HepG2 (cell line): ENCODE data around the gene SMPD1. TPM values are rescaled to one million over a fixed set of nuclear protein-coding genes. Genes with fewer than 3 reads are reported as not detected.

Experiments
- DMAP1 ChIP-seq: IDR thresholded peaks from 2 replicates; pipeline ENCODE4 v1.6.1; 2016
- DNMT3B ChIP-seq: conservative IDR thresholded peaks from 2 replicates; pipeline ENCODE4 v1.6.1; 2016; ENCODE audit warnings: missing biosample characterization, control low read depth
- HIVEP1 ChIP-seq: sonication (generic); formaldehyde crosslinking; IDR thresholded peaks from 2 replicates; pipeline ENCODE4 v1.4.0; 2020; ENCODE audit warnings: mild to moderate bottlenecking, missing genetic modification reagents
- HNF4A ChIP-seq: sonication (generic); formaldehyde crosslinking; IDR thresholded peaks from 2 replicates; pipeline ENCODE4 v1.4.0; 2020; ENCODE audit warnings: missing genetic modification reagents
- HOXA9 ChIP-seq: sonication (generic); formaldehyde crosslinking; IDR thresholded peaks from 2 replicates; pipeline ENCODE4 v1.8.1; 2022; ENCODE audit warnings: missing genetic modification reagents, mild to moderate bottlenecking, moderate library complexity, borderline replicate concordance
- JDP2 ChIP-seq: sonication (generic); formaldehyde crosslinking; IDR thresholded peaks from 2 replicates; pipeline ENCODE4 v1.8.1; 2022; ENCODE audit warnings: missing genetic modification reagents, borderline replicate concordance
- MAFF ChIP-seq: IDR thresholded peaks from 2 replicates; pipeline ENCODE4 v1.6.1; 2011; ENCODE audit warnings: low read depth, low read length, improper control_type of control experiment
- MIER2 ChIP-seq: IDR thresholded peaks from 2 replicates; pipeline ENCODE4 v1.6.1; 2016; ENCODE audit warnings: missing biosample characterization, missing genetic modification reagents
- MTA1 ChIP-seq: sonication (generic); formaldehyde crosslinking; IDR thresholded peaks from 2 replicates; pipeline ENCODE4 v1.4.0; 2020; ENCODE audit warnings: missing genetic modification reagents, mild to moderate bottlenecking, borderline replicate concordance
- MYC ChIP-seq: sonication (generic); formaldehyde crosslinking; IDR thresholded peaks from 2 replicates; pipeline ENCODE4 v1.9.0; 2021; ENCODE audit warnings: missing genetic modification reagents, borderline replicate concordance
- PRDM4 ChIP-seq: sonication (generic); formaldehyde crosslinking; IDR thresholded peaks from 2 replicates; pipeline ENCODE4 v1.9.0; 2021; ENCODE audit warnings: missing genetic modification reagents, borderline replicate concordance
- SETDB1 ChIP-seq: sonication (generic); formaldehyde crosslinking; IDR thresholded peaks from 2 replicates; pipeline ENCODE4 v1.5.1; 2020; ENCODE audit warnings: missing genetic modification reagents, mild to moderate bottlenecking, borderline replicate concordance
- THYN1 ChIP-seq: sonication (generic); formaldehyde crosslinking; IDR thresholded peaks from 2 replicates; pipeline ENCODE4 v1.8.1; 2023; ENCODE audit warnings: low read depth, mild to moderate bottlenecking, moderate library complexity, missing genetic modification reagents, borderline replicate concordance
- ZBTB43 ChIP-seq: sonication (generic); formaldehyde crosslinking; conservative IDR thresholded peaks from 2 replicates; pipeline ENCODE4 v1.4.0; 2020; ENCODE audit warnings: missing genetic modification reagents
- ZMAT3 ChIP-seq: sonication (generic); formaldehyde crosslinking; conservative IDR thresholded peaks from 2 replicates; pipeline ENCODE4 v1.7.0; 2021; ENCODE audit warnings: missing genetic modification reagents
- ZNF20 ChIP-seq: sonication (generic); formaldehyde crosslinking; IDR thresholded peaks from 2 replicates; pipeline ENCODE4 v1.4.0; 2020; ENCODE audit warnings: mild to moderate bottlenecking, moderate library complexity, missing genetic modification reagents
- ZNF282 ChIP-seq: fragments of 450-650 bp; IDR thresholded peaks from 2 replicates; pipeline ENCODE4 v1.6.1; 2018; ENCODE audit not compliant: partially characterized antibody
- ZNF468 ChIP-seq: sonication (generic); formaldehyde crosslinking; IDR thresholded peaks from 2 replicates; pipeline ENCODE4 v1.8.0; 2022; ENCODE audit warnings: mild to moderate bottlenecking, moderate library complexity, missing genetic modification reagents
- ZNF543 ChIP-seq: sonication (generic); formaldehyde crosslinking; IDR thresholded peaks from 2 replicates; pipeline ENCODE4 v1.4.0; 2020; ENCODE audit warnings: mild to moderate bottlenecking, missing genetic modification reagents
- ZNF605 ChIP-seq: sonication (generic); formaldehyde crosslinking; IDR thresholded peaks from 2 replicates; pipeline ENCODE4 v1.8.0; 2022; ENCODE audit warnings: mild to moderate bottlenecking, missing genetic modification reagents
- polyA plus RNA-seq, 8 experiments: library from polyadenylated mRNA; depleted of rRNA in 3 of 8; stranded (reverse) in 7 of 8; unstranded in 1 of 8; fragments of >200 nt; fragmentation: Illumina TruSeq in 4 of 8; extraction: Trizol in 4 of 8; gene quantifications; 2 replicates each; pipeline versions ENCODE4 v1.2.1 to v1.2.3, GENCODE V29; 2011 to 2016; ENCODE audit warnings: low read depth in 4 of 8, missing spikeins in 1 of 8, mixed read lengths in 1 of 8; ENCODE audit not compliant: insufficient read depth in 1 of 8
- total RNA-seq, 5 experiments: library from RNA; depleted of rRNA; stranded (reverse); fragments of >200 nt; fragmentation: Illumina TruSeq; extraction: Trizol; gene quantifications; 2 replicates each; pipeline ENCODE4 v1.2.3, GENCODE V29; 2016; ENCODE audit warnings: low read depth in 1 of 5
- TF ChIP-seq, protein P1 (sequence below): sonication (generic); formaldehyde crosslinking; IDR thresholded peaks from 2 replicates; pipeline ENCODE4 v1.5.1; 2020; ENCODE audit warnings: missing genetic modification reagents, mild to moderate bottlenecking, borderline replicate concordance
- TF ChIP-seq, protein P2 (sequence below): sonication (generic); formaldehyde crosslinking; IDR thresholded peaks from 2 replicates; pipeline ENCODE4 v1.5.1; 2020; ENCODE audit warnings: mild to moderate bottlenecking, moderate library complexity, missing genetic modification reagents

Gene SMPD1
- total and polyA plus RNA-seq, 2 of the 13 experiments (the other 11 are each of a cell fraction or from before 2014, with no cell fraction given), result 6.3 to 8.4 TPM

- TF ChIP-seq, protein P1, sequence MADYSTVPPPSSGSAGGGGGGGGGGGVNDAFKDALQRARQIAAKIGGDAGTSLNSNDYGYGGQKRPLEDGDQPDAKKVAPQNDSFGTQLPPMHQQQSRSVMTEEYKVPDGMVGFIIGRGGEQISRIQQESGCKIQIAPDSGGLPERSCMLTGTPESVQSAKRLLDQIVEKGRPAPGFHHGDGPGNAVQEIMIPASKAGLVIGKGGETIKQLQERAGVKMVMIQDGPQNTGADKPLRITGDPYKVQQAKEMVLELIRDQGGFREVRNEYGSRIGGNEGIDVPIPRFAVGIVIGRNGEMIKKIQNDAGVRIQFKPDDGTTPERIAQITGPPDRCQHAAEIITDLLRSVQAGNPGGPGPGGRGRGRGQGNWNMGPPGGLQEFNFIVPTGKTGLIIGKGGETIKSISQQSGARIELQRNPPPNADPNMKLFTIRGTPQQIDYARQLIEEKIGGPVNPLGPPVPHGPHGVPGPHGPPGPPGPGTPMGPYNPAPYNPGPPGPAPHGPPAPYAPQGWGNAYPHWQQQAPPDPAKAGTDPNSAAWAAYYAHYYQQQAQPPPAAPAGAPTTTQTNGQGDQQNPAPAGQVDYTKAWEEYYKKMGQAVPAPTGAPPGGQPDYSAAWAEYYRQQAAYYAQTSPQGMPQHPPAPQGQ, result no peak
- TF ChIP-seq DMAP1 (CRISPR knock-in tag) (no peak), ZBTB43 (CRISPR knock-in tag) (no peak), HNF4A (CRISPR knock-in tag) (peak; percentile 75), ZMAT3 (CRISPR knock-in tag) (no peak), ZNF20 (CRISPR knock-in tag) (no peak), ZNF468 (CRISPR knock-in tag) (no peak), SETDB1 (CRISPR knock-in tag) (no peak), HOXA9 (CRISPR knock-in tag) (no peak), ZNF605 (CRISPR knock-in tag) (0 out of 2 replicates have a peak, but pooled peaks have one; percentile 21), PRDM4 (no peak), THYN1 (CRISPR knock-in tag) (no peak), MYC (no peak), ZNF282 (no peak), MIER2 (CRISPR knock-in tag) (no peak), ZNF543 (CRISPR knock-in tag) (no peak), HIVEP1 (CRISPR knock-in tag) (no peak), JDP2 (no peak), MAFF (no peak), DNMT3B (CRISPR knock-in tag) (no peak), MTA1 (0 out of 2 replicates have a peak, but pooled peaks have one; percentile 25)
- TF ChIP-seq, protein P2, sequence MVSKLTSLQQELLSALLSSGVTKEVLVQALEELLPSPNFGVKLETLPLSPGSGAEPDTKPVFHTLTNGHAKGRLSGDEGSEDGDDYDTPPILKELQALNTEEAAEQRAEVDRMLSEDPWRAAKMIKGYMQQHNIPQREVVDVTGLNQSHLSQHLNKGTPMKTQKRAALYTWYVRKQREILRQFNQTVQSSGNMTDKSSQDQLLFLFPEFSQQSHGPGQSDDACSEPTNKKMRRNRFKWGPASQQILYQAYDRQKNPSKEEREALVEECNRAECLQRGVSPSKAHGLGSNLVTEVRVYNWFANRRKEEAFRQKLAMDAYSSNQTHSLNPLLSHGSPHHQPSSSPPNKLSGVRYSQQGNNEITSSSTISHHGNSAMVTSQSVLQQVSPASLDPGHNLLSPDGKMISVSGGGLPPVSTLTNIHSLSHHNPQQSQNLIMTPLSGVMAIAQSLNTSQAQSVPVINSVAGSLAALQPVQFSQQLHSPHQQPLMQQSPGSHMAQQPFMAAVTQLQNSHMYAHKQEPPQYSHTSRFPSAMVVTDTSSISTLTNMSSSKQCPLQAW (CRISPR knock-in tag), result no peak
Observed at GRCh38 chr11:6402061-6402470, 11.8 kb downstream of the SMPD1 start (continued).
